ENCODE measurements around the gene PM20D2. TPM values are rescaled to one million over a fixed set of nuclear protein-coding genes. Genes with fewer than 3 reads are reported as not detected.
"Not testable (repeated sequence)": the region's sequence is repeated elsewhere in the genome, so short reads cannot be mapped to it uniquely, and the experiment has no call there.

Gene PM20D2, protein sequence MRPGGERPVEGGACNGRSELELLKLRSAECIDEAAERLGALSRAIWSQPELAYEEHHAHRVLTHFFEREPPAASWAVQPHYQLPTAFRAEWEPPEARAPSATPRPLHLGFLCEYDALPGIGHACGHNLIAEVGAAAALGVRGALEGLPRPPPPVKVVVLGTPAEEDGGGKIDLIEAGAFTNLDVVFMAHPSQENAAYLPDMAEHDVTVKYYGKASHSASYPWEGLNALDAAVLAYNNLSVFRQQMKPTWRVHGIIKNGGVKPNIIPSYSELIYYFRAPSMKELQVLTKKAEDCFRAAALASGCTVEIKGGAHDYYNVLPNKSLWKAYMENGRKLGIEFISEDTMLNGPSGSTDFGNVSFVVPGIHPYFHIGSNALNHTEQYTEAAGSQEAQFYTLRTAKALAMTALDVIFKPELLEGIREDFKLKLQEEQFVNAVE
- 10 to 100 TPM; 18.9 to 20.6 TPM for total RNA-seq

- Mint-ChIP-seq H3K4me3 (peak within 1 kb of the TSS; percentile 91), H3K9me3 (no peaks in the 10 kb centered on the region), H3K36me3 (peaks cover 19% of the 10 kb centered on the region), H3K27ac (peak within 1 kb of the TSS; percentile 97), H3K27me3 (peaks cover 6% of the 10 kb centered on the region), H3K4me1 (peaks cover 35% of the 10 kb centered on the region)
- POLR2A ChIA-PET: interaction anchor here (0.6 to 5.0 kb wide), 13 partner anchors 9 to 683 kb away, joined by 3 to 103 read pairs (median 3); partner anchors contain the start of genes PNRC1 and SRSF12
- peak; percentile 81 for ATAC-seq (ENCODE audit: low read depth)
- peak; percentile 85 for DNase-seq
Measured at GRCh38 chr6:89145956-89146717, at the start of gene PM20D2. TSS of gene PM20D2 (plus strand) at chr6:89146055. CDS start at chr6:89146145, 90 bp downstream.

DNA sequence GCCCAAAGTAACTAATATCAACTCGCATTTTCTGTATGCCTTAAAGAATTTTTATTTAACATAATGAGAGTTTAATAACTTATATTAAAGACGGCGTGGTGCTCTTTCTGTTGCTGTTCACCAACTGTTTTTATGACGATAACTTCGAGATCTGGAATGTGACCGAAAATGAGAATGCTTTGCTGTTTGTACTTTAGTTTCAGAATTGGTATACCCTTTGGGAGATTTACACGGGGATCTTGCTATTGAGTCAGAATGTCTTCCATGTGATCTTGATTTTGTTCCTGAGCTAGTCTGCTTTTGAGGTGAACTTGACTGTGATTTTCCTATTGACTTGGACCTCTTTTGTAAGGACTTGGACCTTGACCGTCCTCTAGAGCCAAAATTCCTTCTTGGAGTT is 47.4 kb upstream of the PM20D2 start:
- peaks cover 2% of the 10 kb centered on the region for H3K27me3 Mint-ChIP-seq
- POLR2A ChIA-PET: interaction anchor here (1.0 kb wide), 1 partner anchor 18 kb away, joined by 3 read pairs; the partner anchor contains the start of gene PNRC1
- no peaks in the 10 kb centered on the region for H3K9me3 Mint-ChIP-seq
- DNase-seq (no peak), ATAC-seq (ENCODE audit: low read depth) (no peak)
- no peak overlapping the region for H3K4me3 Mint-ChIP-seq
- no peaks in the 10 kb centered on the region for H3K36me3 Mint-ChIP-seq
- H3K27ac Mint-ChIP-seq: no peak overlapping the region
- no peaks in the 10 kb centered on the region for H3K4me1 Mint-ChIP-seq

- POLR2A ChIA-PET: no interaction called here
- Mint-ChIP-seq H3K4me1 (no peaks in the 10 kb centered on the region), H3K4me3 (no peak overlapping the region), H3K27me3 (peaks cover 2% of the 10 kb centered on the region), H3K27ac (no peak overlapping the region), H3K9me3 (no peaks in the 10 kb centered on the region), H3K36me3 (no peaks in the 10 kb centered on the region)
- ATAC-seq (ENCODE audit: low read depth) (no peak), DNase-seq (no peak)
Measured at GRCh38 chr6:89100114-89100513, 45.7 kb upstream of the PM20D2 start.

DNA sequence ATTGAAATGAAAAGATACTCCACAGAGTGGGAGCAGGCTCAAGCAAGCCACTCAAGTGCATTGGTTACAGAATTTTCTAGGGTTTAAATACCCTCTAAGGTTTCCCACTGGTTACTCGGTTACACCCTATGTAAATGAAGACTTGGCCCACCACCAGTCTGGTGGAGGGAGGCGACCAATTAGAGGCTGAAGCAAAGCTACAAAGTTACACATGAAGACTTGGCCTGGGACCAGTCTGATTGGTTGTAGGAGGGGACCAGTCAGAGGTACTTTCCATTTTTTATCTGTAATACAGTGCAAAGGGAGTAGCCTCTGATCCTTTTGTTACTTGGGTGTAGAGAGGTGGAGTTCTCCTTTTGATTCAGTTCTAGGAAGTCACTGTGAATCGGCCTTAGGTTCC is 35.6 kb upstream of the PM20D2 start:
- no peaks in the 10 kb centered on the region for H3K36me3 Mint-ChIP-seq
- DNase-seq (no peak), ATAC-seq (ENCODE audit: low read depth) (no peak)
- no peak overlapping the region for H3K4me3 Mint-ChIP-seq
- H3K4me1 Mint-ChIP-seq: no peaks in the 10 kb centered on the region
- no peaks in the 10 kb centered on the region for H3K9me3 Mint-ChIP-seq
- POLR2A ChIA-PET: interaction anchor here (1.2 kb wide), 1 partner anchor 27 kb away, joined by 4 read pairs; no protein-coding TSS in a partner anchor
- no peak overlapping the region for H3K27ac Mint-ChIP-seq
- H3K27me3 Mint-ChIP-seq: peaks cover 3% of the 10 kb centered on the region

DNA sequence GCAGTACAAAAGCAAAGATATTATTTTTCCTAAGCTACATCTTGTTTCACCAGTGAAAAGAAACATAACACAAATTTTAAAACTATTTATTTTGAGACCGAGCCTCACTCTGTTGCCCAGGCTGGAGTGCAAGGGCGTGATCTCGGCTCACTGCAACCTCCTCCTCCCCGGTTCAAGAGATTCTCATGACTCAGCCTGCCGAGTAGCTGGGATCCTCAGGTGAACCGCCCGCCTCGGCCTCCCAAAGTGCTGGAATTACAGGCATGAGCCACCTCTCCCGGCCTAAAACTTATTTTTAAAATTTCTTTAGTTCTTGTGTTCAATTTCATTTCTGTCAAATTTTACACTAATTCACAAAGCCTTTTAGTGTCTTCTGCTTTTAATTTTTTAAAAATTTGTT is 33.9 kb upstream of the PM20D2 start:
- H3K9me3 Mint-ChIP-seq: no peaks in the 10 kb centered on the region
- H3K36me3 Mint-ChIP-seq: no peaks in the 10 kb centered on the region
- ATAC-seq (ENCODE audit: low read depth) (no peak), DNase-seq (no peak)
- peaks cover 9% of the 10 kb centered on the region for H3K27me3 Mint-ChIP-seq
- H3K4me1 Mint-ChIP-seq: peaks cover 2% of the 10 kb centered on the region
- no peak overlapping the region for H3K27ac Mint-ChIP-seq
- POLR2A ChIA-PET: no interaction called here
- H3K4me3 Mint-ChIP-seq: no peak overlapping the region

DNA sequence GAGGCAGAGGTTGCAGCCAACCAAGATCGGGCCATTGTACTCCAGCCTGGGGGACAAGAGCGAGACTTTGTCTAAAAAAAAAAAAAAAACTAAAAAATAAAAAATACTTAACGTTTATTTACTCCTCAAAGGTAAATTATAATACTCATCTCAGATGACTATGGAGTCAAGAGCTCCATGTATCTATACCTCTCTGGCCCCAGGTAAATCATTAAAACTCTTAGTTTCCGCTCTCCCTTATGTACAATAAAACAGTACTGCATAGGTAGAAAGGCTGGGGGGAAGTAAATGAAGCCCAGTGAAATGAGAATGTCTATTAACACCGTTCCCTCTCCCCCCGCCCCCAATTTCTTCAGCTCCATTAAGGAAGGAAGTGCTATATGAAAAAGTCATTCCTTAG is 29.2 kb upstream of the PM20D2 start:
- POLR2A ChIA-PET: interaction anchor here (0.8 to 2.2 kb wide), 3 partner anchors 9 to 37 kb away, joined by 6 to 10 read pairs (median 7); partner anchors contain the start of genes PM20D2 and PNRC1
- no peak overlapping the region for H3K27ac Mint-ChIP-seq

DNA sequence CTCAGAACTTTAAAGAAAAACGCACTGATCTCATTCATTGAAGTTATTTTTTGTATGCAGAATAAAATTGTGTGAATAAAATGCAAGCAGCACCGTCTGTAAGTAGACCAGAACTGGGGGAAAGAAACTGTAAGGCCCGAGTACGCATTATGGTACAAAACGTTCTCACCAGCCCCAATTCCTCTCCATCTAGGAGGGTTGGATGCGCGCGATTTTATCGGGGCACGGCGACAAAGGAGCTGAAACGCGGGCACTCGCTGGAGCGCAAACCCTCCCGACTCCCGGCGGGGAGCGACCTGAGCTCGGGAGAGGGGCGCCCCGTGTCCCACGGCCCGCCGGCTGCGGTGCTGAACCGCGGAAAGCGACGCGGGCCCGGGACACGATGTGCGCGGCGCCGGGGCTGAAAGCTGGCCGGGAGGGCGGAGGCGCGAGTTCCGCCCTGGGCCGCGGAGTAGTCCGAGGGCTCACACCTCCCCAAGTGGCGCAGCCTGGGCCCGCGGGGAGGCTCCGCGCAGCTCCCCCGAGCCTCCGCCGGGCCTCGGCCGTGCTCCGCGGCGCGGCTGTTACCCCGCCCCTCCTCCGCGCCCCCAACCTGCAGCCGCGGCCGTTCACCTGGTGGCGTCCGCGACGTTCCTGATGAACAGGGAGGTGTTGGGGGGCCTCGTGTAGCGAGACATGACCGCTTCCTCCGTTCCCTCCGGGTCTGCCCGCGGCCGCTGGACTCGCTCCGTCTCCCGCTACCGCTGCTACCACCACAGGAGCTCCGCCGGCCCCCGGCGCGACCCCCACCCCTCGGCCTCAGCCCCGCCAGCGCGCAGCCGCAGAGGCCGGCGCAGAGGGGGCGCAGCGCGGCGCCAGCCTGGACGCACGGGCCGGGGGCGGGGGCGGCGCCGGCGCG is 28.4 kb upstream of the PM20D2 start, which contains the start of gene SRSF12:
Gene SRSF12, minus strand, starts transcription at position 861 of the 898 bp plus-strand sequence. Its CDS starts 184 bp downstream, at position 677.
- Mint-ChIP-seq H3K36me3 (no peaks in the 10 kb centered on the region), H3K4me3 (peak within 1 kb of the TSS; percentile 80), H3K4me1 (peaks cover 8% of the 10 kb centered on the region), H3K27ac (peak within 1 kb of the TSS; percentile 13), H3K9me3 (no peaks in the 10 kb centered on the region), H3K27me3 (peaks cover 26% of the 10 kb centered on the region)
- POLR2A ChIA-PET: interaction anchor here (0.8 to 2.2 kb wide), 3 partner anchors 9 to 38 kb away, joined by 6 to 10 read pairs (median 7); partner anchors contain the start of genes PM20D2 and PNRC1
- ATAC-seq (ENCODE audit: low read depth): peak; percentile 85
- DNase-seq: peak; percentile 69

More for the DNA sequence above, 29.2 kb upstream of the PM20D2 start:
- peak overlapping the region; percentile 80 for H3K4me3 Mint-ChIP-seq
- ATAC-seq (ENCODE audit: low read depth) (no peak), DNase-seq (no peak)
- H3K4me1 Mint-ChIP-seq: peaks cover 8% of the 10 kb centered on the region
- H3K27me3 Mint-ChIP-seq: peaks cover 26% of the 10 kb centered on the region
- no peaks in the 10 kb centered on the region for H3K9me3 Mint-ChIP-seq
- H3K36me3 Mint-ChIP-seq: no peaks in the 10 kb centered on the region

DNA sequence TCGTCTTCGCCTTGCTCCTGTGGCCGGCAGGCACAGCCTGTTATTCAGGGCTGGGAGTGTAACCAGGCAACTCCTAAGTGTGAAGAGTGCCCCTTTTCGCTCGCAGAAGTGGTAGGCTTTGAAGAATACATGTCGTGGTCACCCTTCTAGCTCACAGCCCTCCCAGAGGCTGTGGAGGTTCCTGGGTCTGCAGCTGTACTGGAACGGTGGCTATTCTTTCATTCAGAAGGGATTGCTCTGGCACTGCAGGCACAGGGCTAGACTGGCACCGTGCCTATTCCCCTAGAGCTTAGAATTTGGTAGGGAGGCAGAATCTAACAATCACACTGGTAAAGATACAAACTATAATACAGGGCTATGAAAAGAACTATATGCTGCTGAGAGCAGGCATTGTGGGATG is 26.9 kb upstream of the PM20D2 start:
- DNase-seq: no peak
- Mint-ChIP-seq H3K9me3 (no peaks in the 10 kb centered on the region), H3K4me1 (peaks cover 8% of the 10 kb centered on the region), H3K4me3 (peak overlapping the region; percentile 66), H3K27me3 (peaks cover 26% of the 10 kb centered on the region), H3K36me3 (no peaks in the 10 kb centered on the region), H3K27ac (no peak overlapping the region)
- POLR2A ChIA-PET: no interaction called here
- no peak for ATAC-seq (ENCODE audit: low read depth)

GRCh38 chr6:89120371-89120770 is 25.5 kb upstream of the PM20D2 start:
- ATAC-seq (ENCODE audit: low read depth) (no peak), DNase-seq (no peak)
- H3K27me3 Mint-ChIP-seq: peaks cover 26% of the 10 kb centered on the region
- POLR2A ChIA-PET: interaction anchor here (1.2 kb wide), 1 partner anchor 40 kb away, joined by 3 read pairs; the partner anchor contains the start of gene PNRC1
- no peak overlapping the region for H3K4me3 Mint-ChIP-seq
- H3K36me3 Mint-ChIP-seq: no peaks in the 10 kb centered on the region
- no peaks in the 10 kb centered on the region for H3K9me3 Mint-ChIP-seq
- H3K27ac Mint-ChIP-seq: no peak overlapping the region
- H3K4me1 Mint-ChIP-seq: peaks cover 8% of the 10 kb centered on the region

GRCh38 chr6:89121934-89122333 is 23.9 kb upstream of the PM20D2 start:
- ATAC-seq (ENCODE audit: low read depth) (no peak), DNase-seq (no peak)
- H3K36me3 Mint-ChIP-seq: no peaks in the 10 kb centered on the region
- POLR2A ChIA-PET: no interaction called here
- no peak overlapping the region for H3K27ac Mint-ChIP-seq
- peaks cover 6% of the 10 kb centered on the region for H3K4me1 Mint-ChIP-seq
- H3K27me3 Mint-ChIP-seq: peaks cover 18% of the 10 kb centered on the region
- no peaks in the 10 kb centered on the region for H3K9me3 Mint-ChIP-seq
- no peak overlapping the region for H3K4me3 Mint-ChIP-seq

DNA sequence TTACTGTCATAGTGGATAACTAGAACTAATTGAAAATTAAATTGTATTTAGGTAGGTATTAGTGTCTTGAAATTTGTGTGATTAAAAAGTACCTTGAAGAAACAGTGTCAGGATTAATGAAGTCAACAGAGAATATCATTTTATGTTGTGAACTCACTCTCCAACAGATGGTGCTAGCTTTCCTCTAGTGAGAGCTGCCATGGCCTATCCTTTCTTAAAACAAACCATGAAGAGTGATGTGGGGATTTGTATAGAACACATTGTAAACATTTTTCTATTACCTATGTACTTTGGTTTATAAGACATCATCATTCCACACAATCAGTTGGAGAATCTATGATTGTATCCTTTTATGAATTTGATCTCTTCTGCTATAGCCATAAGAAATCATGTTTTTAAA is 23.2 kb upstream of the PM20D2 start:
- DNase-seq: no peak
- POLR2A ChIA-PET: no interaction called here
- peak; percentile 53 for ATAC-seq (ENCODE audit: low read depth)
- Mint-ChIP-seq H3K4me3 (no peak overlapping the region), H3K9me3 (no peaks in the 10 kb centered on the region), H3K27me3 (peaks cover 15% of the 10 kb centered on the region), H3K27ac (no peak overlapping the region), H3K4me1 (peaks cover 4% of the 10 kb centered on the region), H3K36me3 (no peaks in the 10 kb centered on the region)

- H3K9me3 Mint-ChIP-seq; H3K4me3 Mint-ChIP-seq; H3K36me3 Mint-ChIP-seq; H3K27me3 Mint-ChIP-seq; DNase-seq; H3K4me1 Mint-ChIP-seq; H3K27ac Mint-ChIP-seq; POLR2A ChIA-PET; ATAC-seq (ENCODE audit: low read depth): not testable (repeated sequence)
Measured at GRCh38 chr6:89128256-89128671, 17.6 kb upstream of the PM20D2 start.
